HG03432 (cell line): ENCODE data around the gene NECTIN4.
"Not testable (repeated sequence)": the region's sequence is repeated elsewhere in the genome, so short reads cannot be mapped to it uniquely, and the experiment has no call there.

Experiments
- ATAC-seq: cut with Tn5 transposase; IDR thresholded peaks from one replicate; pipeline ENCODE4 v1.9.1; 2021; ENCODE audit warnings: mild to moderate bottlenecking, moderate library complexity; ENCODE audit not compliant: unreplicated experiment

The NECTIN4 gene

DNA sequence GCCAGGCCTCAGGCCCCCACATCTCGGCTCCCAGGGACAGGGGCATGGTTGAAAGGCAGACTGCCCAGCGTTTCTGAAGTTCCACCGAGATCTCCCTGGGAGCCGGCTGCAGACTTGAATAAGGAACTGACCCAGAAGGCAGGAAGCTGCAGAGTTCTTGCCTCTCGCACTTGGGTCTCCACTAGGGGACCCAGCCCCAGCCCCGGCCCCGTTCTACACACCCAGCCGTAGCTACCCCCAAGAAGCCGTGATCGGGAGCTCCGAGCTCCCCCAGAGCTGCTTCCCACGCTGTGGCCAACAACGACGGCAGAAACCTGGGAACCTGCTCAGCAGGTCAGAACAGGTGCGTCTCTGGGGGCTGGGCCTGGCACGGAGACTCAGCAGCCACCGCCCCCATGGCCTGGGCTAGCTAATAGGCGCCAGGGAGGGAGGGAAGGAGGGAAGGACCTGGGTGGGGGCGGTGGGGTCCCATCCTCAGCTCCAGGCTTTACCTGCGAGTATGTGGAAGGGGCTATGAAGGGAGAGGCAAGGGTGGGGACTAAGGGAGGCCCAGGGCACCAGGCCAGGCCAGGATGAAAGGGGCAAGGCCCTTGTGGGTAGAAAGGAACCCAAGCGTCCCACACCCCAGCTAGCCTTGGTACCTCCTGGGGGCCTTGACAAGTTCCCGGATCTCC, at the start of gene NECTIN4:
Gene NECTIN4 (minus strand): TSS at position 308 of the 674 bp plus-strand sequence. CDS start 262 bp downstream, at position 46.
- ATAC-seq: no peak

DNA sequence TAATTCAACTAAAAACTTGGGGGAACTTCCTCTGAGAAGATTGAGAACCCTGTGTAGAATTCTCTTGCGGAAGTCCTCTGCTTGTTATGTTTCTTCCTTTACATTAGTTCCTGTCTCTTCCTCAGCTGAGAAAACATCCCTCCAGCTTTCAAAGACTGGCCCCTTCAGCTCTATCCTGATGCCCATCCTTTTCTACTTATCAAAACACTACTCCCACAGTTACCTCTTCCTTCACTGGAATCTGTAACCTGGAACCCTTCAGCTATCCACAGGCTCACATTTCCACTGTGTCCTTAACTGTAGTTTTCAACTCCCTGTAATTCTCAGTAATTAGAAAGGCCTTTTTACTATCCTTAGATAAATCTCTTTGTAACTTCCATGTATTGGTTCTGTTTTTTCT, 49.1 kb upstream of the NECTIN4 start:
- ATAC-seq: no peak

DNA sequence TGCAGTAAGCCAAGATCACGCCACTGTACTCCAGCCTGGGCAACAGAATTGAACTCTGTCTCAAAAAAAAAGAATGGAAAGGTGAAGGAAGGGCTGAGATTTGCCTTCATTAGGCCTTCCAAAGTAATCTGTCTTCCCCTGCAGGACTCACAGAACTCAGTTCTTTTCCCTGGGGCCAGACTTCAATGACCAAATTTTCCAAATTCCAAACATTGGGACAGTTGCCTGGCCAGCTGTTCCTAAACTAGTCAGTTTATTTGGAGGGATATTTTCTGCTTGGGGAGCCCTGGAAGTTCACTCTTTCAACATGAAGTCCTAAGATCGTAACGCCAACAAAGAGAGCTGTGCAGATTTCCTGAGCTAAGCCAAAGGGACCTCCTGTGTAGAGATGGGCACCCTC, 48.5 kb upstream of the NECTIN4 start:
- ATAC-seq: no peak

DNA sequence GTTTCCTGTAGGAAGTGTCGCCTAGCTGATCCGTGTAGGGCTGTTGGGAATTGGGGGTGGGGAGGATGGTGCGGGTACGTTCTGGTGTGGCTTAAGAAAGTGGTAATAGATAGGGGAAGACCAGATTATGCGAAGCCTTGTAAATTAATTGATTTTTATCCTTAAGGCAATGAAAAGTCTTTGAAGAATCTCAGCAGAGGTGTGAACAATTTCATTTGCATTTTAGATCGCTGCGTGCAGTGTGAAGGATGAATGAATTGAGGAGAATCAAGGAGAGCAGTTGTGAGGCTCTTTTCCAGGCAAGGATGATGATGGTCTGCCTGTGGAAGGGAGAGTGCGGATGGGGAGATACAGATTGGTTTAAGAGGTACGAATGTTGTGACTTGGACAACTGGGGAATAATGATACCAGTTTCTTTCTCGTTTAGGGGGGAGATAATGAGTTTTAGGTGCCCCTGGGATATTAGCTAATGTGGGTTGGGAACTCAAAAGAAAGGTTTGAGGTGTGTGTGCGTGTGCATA, 43.9 kb upstream of the NECTIN4 start:
- peak; percentile 6 for ATAC-seq

DNA sequence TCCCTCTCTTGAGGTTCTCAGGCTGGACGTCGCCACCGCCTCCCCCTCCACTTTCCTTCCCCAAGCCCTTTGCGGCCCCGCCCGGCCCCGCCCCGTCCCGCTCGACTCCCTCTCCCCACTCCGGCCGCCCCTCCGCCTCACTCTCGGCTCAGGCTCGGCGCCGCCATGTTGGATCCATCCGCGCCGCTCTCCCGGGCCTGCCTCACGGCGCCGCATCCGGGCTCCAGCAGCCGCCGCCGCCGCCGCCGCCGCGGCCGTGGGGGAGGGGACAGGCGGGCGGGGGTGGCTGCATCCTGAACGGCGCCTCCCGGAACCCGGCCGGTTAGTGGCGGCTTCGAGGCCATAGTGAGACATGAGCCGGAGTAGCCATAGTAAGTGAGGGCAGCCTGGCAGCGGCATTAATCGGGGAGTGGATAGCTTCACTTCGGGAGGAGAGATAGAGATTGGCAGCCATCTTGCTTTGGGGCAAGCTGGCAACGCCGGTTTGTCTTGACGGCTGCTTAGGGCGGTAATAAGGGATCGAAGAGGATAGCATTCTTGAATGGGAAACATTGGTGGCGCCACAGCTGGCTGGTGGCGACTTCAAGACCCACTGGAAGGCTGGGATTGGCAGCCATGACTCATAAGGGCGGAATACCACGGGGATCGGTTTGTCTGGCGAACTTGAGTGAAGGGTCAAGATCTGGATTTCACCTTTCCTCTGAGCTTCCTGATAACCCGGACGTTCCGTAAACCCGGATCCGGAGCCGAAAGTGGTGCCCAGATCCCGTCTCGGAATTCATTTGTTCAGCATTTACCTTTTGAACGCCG, 43.3 kb upstream of the NECTIN4 start, which contains the start of gene DEDD:
Gene DEDD (minus strand): TSS at position 258 of the 810 bp plus-strand sequence. CDS start 8,205 bp downstream, outside the sequence.
- peak; percentile 95 for ATAC-seq

- no peak for ATAC-seq
Observed at GRCh38 chr1:161131523-161132409, 42.4 kb upstream of the NECTIN4 start.

GRCh38 chr1:161130266-161130665, 40.9 kb upstream of the NECTIN4 start:
- ATAC-seq: no peak

- ATAC-seq: no peak
Observed at GRCh38 chr1:161128591-161129420, 39.4 kb upstream of the NECTIN4 start.

GRCh38 chr1:161127649-161128048, 38.3 kb upstream of the NECTIN4 start:
- ATAC-seq: no peak

DNA sequence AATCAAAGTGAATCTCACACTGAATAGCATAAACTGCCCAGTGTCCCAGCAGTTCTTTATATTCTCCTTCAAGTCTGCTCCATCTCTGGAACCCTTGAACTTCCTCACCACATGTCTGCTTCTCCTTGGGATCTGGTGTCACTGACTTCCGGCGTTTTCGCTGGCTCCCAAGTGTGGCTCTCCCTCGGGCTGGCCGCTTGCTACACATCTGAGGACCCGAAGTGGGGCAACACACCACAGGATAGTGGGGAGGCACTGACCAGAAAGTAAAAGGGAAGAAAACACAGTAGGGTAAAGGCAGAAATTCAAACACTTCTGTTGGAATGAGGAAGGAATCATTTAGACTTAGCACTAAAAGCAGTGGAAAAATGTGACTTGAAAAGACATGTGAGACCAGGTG, 33.6 kb upstream of the NECTIN4 start:
- no peak for ATAC-seq

GRCh38 chr1:161121834-161122233, 32.5 kb upstream of the NECTIN4 start:
- no peak for ATAC-seq

GRCh38 chr1:161121042-161121650, 31.8 kb upstream of the NECTIN4 start:
- no peak for ATAC-seq

DNA sequence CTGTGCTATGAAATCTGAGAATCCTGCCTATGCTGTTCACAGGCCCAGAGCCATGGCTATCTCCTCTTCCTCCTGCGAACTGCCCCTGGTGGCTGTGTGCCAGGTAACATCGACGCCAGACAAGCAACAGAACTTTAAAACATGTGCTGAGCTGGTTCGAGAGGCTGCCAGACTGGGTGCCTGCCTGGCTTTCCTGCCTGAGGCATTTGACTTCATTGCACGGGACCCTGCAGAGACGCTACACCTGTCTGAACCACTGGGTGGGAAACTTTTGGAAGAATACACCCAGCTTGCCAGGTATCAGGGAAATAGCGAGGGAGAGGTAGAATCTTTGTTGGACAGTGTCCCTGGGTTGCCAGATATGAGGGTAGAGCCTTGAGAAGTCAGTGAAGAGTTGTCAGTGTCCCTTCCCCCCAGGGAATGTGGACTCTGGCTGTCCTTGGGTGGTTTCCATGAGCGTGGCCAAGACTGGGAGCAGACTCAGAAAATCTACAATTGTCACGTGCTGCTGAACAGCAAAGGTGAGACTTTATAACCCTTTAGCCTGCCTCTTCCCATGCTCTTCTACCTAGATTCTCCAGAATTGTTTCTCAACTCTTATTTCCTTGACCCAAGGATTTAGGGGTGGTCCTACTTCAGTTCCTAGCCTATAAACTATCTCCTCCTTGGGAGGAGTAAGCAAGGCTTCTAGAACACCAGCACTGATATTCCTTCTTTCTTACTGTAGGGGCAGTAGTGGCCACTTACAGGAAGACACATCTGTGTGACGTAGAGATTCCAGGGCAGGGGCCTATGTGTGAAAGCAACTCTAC, 29.9 kb upstream of the NECTIN4 start:
- ATAC-seq: peak; percentile 57

GRCh38 chr1:161117759-161118581, 28.6 kb upstream of the NECTIN4 start, which contains the start of the genes NIT1 and PFDN2:
Gene NIT1 (plus strand): TSS chr1:161118105. CDS start chr1:161118177, 72 bp downstream.
Gene PFDN2 (minus strand): TSS chr1:161118037. CDS start chr1:161118026, 11 bp downstream.
- peak; percentile 86 for ATAC-seq

DNA sequence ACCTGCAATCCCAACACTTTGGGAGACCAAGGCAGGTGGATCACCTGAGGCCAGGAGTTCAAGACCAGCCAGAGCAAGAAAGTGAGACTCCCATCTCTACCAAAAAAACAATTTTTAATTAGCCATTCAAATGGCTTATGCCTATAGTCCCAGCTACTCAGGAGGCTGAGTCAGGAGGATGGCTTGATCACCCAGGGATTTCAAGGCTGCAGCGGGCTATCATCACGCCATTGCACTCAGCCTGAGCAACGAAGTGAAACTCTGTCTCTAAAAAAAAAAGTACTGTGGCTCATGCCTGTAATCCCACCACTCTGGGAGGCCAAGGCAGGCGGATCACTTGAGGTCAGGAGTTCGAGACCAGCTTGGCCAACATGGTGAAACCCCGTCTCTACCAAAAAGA, 26.6 kb upstream of the NECTIN4 start:
- not testable (repeated sequence) for ATAC-seq

DNA sequence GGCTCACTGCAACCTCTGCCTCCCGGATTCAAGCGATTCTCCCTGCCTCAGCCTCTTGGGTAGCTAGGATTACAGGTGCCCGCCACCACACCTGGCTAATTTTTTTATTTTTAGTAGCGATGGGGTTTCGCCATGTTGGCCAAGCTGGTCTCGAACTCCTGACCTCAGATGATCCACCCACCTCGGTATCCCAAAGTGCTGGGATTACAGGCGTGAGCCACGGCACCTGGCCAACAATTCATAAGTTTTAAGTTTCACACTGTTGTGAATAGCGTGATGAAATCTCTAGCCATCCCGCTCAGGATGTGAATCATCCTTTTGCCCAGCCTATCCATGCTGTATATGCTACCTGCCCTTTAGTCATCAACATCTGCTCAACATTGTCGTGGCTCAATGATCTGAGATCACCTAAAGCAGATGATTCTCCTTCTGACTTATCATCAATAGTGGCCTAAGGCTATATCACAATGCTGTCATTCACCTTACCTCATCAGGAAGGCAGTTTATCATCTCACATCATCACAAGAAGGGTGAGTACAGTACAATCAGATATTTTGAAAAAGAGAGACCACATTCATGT, 25.9 kb upstream of the NECTIN4 start:
- ATAC-seq: no peak

DNA sequence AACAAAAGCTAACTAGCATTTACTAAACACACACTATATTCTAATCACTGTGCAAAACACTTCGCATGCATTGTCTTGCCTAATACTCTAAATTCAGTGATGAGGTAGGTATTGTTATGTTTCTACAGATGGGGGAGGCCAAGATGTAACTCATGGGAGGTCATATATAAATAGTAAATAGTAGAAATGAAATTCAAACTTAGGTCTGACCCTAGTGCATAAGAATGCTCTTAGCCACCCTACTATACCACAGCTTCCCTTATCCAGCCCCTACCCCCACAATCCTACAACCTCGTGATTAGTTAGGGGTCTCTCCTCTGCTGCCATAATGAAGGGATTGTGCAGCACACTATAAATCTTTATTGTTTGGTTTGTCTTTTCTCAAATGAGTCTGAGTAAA, 25.2 kb upstream of the NECTIN4 start:
- ATAC-seq: no peak
